HG02763 (cell line): ENCODE measurements around the gene C3AR1.
A peak's percentile ranks its signal among the peaks of the same experiment; 100 is the strongest.

ENCODE experiments used
- ATAC-seq: cut with Tn5 transposase; IDR thresholded peaks from one replicate; pipeline ENCODE4 v1.9.1; 2021; ENCODE audit warnings: mild to moderate bottlenecking, moderate library complexity; ENCODE audit not compliant: unreplicated experiment

C3AR1 gene

GRCh38 chr12:8058506-8058905 is 7.7 kb downstream of the C3AR1 start:
- ATAC-seq, result no peak

GRCh38 chr12:8057839-8058238 is 8.3 kb downstream of the C3AR1 start:
- no peak for ATAC-seq

- ATAC-seq, result no peak
Observed at GRCh38 chr12:8057306-8057705, 8.9 kb downstream of the C3AR1 start.

GRCh38 chr12:8054816-8055215 is 11.3 kb downstream of the C3AR1 start:
- ATAC-seq, result no peak

GRCh38 chr12:8052679-8053078 is 13.5 kb downstream of the C3AR1 start:
- ATAC-seq, result no peak

- no peak for ATAC-seq
Observed at GRCh38 chr12:8050600-8051250, 15.4 kb downstream of the C3AR1 start.

- ATAC-seq, result no peak
Observed at GRCh38 chr12:8048906-8049305, 17.3 kb downstream of the C3AR1 start.

GRCh38 chr12:8047842-8048241 is 18.3 kb downstream of the C3AR1 start:
- ATAC-seq, result no peak

GRCh38 chr12:8045952-8046944 is 19.9 kb downstream of the C3AR1 start:
- ATAC-seq, result no peak

- no peak for ATAC-seq
Observed at GRCh38 chr12:8040791-8041190, 25.4 kb downstream of the C3AR1 start.

- no peak for ATAC-seq
Observed at GRCh38 chr12:8038659-8039114, 27.5 kb downstream of the C3AR1 start.

- no peak for ATAC-seq
Observed at GRCh38 chr12:8037947-8038346, 28.2 kb downstream of the C3AR1 start.

GRCh38 chr12:8037046-8037663 is 29.0 kb downstream of the C3AR1 start:
- ATAC-seq, result no peak

- no peak for ATAC-seq
Observed at GRCh38 chr12:8036346-8036745, 29.8 kb downstream of the C3AR1 start.

- no peak for ATAC-seq
Observed at GRCh38 chr12:8035440-8036010, 30.6 kb downstream of the C3AR1 start.

- no peak for ATAC-seq
Observed at GRCh38 chr12:8034802-8035201, 31.4 kb downstream of the C3AR1 start.

- ATAC-seq, result peak; percentile 1
Observed at GRCh38 chr12:8033153-8034044, 32.8 kb downstream of the C3AR1 start.

GRCh38 chr12:8032242-8033152 is 33.7 kb downstream of the C3AR1 start, which contains the start of gene FOXJ2:
TSS of gene FOXJ2 (plus strand) at chr12:8032716. CDS start at chr12:8039833, 7,117 bp downstream.
- peak; percentile 77 for ATAC-seq

GRCh38 chr12:8031872-8032241 is 34.3 kb downstream of the C3AR1 start:
- ATAC-seq, result no peak
